DND-41 (cell line): Measurements from ENCODE around the gene NYAP2.

Experiments used
- EZH2 ChIP-seq: IDR thresholded peaks from 3 replicates; pipeline ENCODE4 v1.6.1; 2012; ENCODE audit warnings: borderline replicate concordance, low read depth, mild to moderate bottlenecking, moderate library complexity, low read length, inconsistent platforms; ENCODE audit not compliant: severe bottlenecking
- TF ChIP-seq, protein P1 (sequence below): IDR thresholded peaks from 2 replicates; pipeline ENCODE4 v1.5.1; 2012; ENCODE audit warnings: borderline replicate concordance, low read length, moderate library complexity, mild to moderate bottlenecking; ENCODE audit not compliant: poor library complexity, severe bottlenecking; ENCODE audit errors: extremely low read depth

DNA sequence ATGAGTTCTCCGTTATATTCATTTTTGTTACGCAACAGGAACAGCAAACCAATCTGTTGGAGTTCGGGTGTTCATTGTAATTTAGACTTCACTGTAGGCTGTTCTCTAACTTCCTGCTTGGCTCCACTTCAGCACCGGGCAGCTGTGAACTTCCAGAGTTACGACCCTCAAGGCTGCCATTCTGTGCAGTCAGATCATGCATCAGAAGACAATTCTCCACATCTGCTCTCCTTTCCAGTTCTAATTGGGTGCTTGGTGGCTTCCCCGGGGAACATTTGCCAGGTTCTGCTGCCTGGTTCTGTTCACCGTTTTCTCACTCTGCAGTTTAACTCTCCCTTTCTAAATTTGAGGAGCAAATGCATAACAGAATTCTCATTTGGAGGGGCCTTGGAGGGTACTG, 237.7 kb downstream of the NYAP2 start:
- TF ChIP-seq, protein P1, sequence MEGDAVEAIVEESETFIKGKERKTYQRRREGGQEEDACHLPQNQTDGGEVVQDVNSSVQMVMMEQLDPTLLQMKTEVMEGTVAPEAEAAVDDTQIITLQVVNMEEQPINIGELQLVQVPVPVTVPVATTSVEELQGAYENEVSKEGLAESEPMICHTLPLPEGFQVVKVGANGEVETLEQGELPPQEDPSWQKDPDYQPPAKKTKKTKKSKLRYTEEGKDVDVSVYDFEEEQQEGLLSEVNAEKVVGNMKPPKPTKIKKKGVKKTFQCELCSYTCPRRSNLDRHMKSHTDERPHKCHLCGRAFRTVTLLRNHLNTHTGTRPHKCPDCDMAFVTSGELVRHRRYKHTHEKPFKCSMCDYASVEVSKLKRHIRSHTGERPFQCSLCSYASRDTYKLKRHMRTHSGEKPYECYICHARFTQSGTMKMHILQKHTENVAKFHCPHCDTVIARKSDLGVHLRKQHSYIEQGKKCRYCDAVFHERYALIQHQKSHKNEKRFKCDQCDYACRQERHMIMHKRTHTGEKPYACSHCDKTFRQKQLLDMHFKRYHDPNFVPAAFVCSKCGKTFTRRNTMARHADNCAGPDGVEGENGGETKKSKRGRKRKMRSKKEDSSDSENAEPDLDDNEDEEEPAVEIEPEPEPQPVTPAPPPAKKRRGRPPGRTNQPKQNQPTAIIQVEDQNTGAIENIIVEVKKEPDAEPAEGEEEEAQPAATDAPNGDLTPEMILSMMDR: no peak
- TF ChIP-seq EZH2: no peak
